Nephron (organoid): ENCODE measurements around the gene MPP3.

ENCODE experiments used
- H3K27ac Mint-ChIP-seq, 3 experiments: 2 replicates each; pipeline ENCODE4 v1.8.0; 2020; ENCODE audit warnings: mixed read lengths in 3 of 3, mild to moderate bottlenecking in 2 of 3, moderate library complexity in 1 of 3
- H3K27me3 Mint-ChIP-seq: 2 replicates; pipeline ENCODE4 v1.8.0; 2021; ENCODE audit warnings: low read depth, mild to moderate bottlenecking, moderate library complexity, mixed read lengths
- H3K36me3 Mint-ChIP-seq: 2 replicates; pipeline ENCODE4 v1.8.0; 2020; ENCODE audit warnings: low read depth, mixed read lengths
- H3K4me1 Mint-ChIP-seq: 2 replicates; pipeline ENCODE4 v1.8.0; 2020; ENCODE audit warnings: mixed read lengths
- H3K4me3 Mint-ChIP-seq, 3 experiments: 2 replicates each; pipeline ENCODE4 v1.8.0; 2020; ENCODE audit warnings: mild to moderate bottlenecking in 3 of 3, mixed read lengths in 3 of 3, moderate library complexity in 2 of 3
- H3K9me3 Mint-ChIP-seq: 2 replicates; pipeline ENCODE4 v1.8.0; 2020; ENCODE audit warnings: mixed read lengths
- TF ChIP-seq, protein P1 (sequence below), 3 experiments: fragments of 200-600 bp; sonication (generic); IDR thresholded peaks; one replicate each; pipeline ENCODE4 v1.5.0; 2021; ENCODE audit warnings: antibody characterized with exemption in 3 of 3; ENCODE audit not compliant: unreplicated experiment in 3 of 3

MPP3 gene

DNA sequence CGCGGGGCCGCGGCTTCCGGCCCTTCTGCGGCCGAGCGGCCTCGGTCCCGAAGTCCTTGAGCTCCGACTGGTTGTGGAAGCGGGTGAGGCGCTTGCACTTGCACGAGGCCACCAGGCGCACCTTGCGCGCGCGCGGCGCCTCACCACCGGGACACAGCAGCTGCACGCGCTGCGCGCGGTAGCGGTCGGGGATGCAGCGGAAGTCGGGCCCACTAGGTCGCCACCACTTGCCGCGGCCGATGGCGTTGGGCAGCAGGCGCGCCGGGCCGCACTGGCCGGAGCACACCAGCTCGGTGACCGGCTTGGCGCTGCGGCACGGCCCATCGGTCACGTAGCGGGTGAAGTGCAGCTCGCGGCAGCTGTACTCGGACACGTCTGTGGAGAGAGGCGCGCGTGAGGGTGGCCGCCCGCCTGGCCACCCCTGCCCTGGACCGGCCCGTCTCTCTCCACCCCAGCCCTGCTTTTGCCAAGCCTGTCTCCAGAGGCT, 77.5 kb downstream of the MPP3 start:
- peaks cover 29% of the 10 kb centered on the region for H3K4me1 Mint-ChIP-seq
- no peak overlapping the region for H3K27ac Mint-ChIP-seq
- TF ChIP-seq, protein P1, sequence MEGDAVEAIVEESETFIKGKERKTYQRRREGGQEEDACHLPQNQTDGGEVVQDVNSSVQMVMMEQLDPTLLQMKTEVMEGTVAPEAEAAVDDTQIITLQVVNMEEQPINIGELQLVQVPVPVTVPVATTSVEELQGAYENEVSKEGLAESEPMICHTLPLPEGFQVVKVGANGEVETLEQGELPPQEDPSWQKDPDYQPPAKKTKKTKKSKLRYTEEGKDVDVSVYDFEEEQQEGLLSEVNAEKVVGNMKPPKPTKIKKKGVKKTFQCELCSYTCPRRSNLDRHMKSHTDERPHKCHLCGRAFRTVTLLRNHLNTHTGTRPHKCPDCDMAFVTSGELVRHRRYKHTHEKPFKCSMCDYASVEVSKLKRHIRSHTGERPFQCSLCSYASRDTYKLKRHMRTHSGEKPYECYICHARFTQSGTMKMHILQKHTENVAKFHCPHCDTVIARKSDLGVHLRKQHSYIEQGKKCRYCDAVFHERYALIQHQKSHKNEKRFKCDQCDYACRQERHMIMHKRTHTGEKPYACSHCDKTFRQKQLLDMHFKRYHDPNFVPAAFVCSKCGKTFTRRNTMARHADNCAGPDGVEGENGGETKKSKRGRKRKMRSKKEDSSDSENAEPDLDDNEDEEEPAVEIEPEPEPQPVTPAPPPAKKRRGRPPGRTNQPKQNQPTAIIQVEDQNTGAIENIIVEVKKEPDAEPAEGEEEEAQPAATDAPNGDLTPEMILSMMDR (IDR thresholded peaks at IDR 0.05; ENCODE audit: unreplicated experiment in 3 of 3) = no peak
- H3K27me3 Mint-ChIP-seq = peaks cover 76% of the 10 kb centered on the region
- H3K9me3 Mint-ChIP-seq = no peaks in the 10 kb centered on the region
- peak overlapping the region; percentile 74 to 83 (median 79) for H3K4me3 Mint-ChIP-seq
- H3K36me3 Mint-ChIP-seq = peaks cover 3% of the 10 kb centered on the region

- H3K9me3 Mint-ChIP-seq = no peaks in the 10 kb centered on the region
- no peak overlapping the region for H3K27ac Mint-ChIP-seq
- TF ChIP-seq, protein P1 (IDR thresholded peaks at IDR 0.05; ENCODE audit: unreplicated experiment in 3 of 3) = no peak
- H3K4me1 Mint-ChIP-seq = peaks cover 24% of the 10 kb centered on the region
- peaks cover 3% of the 10 kb centered on the region for H3K36me3 Mint-ChIP-seq
- peaks cover 71% of the 10 kb centered on the region for H3K27me3 Mint-ChIP-seq
- H3K4me3 Mint-ChIP-seq = no peak overlapping the region
These were observed 78.0 kb downstream of the MPP3 start for GRCh38 chr17:43754947-43755346.

DNA sequence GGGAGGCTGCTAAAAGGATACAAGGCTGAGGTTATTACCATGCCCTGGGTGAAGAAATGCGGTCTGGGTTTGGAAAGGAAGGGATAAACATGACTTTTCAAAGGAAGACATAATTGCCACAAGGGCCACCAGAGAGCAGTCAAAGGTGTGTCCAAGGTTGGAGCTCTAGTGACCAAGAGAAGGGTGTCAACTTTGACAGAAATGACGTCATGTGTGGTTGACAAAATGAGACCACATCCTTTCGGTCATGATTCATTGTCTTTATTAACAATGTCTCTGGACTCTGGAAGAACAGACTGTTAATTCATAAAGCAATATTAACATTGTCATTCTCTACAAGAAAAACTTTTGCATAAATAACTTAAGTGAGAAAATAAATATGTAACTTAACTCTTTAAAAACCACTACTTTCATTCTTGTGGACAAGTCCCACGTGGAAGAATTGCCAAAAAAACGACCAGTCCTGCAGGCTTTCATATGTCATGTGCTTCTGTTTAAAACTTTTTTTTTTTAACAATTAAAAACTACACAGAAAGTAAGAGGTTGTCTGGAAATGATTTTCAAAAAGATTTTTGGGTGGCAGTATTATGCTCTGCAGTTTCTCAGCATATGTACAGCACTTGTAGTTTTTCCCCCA, 79.3 kb downstream of the MPP3 start:
- H3K36me3 Mint-ChIP-seq = peaks cover 3% of the 10 kb centered on the region
- TF ChIP-seq, protein P1 (IDR thresholded peaks at IDR 0.05; ENCODE audit: unreplicated experiment in 3 of 3) = no peak
- H3K4me1 Mint-ChIP-seq = peaks cover 21% of the 10 kb centered on the region
- H3K4me3 Mint-ChIP-seq = peak overlapping the region in 2 of 3 experiments; percentile 19 to 43
- H3K27me3 Mint-ChIP-seq = peaks cover 67% of the 10 kb centered on the region
- H3K9me3 Mint-ChIP-seq = no peaks in the 10 kb centered on the region
- H3K27ac Mint-ChIP-seq = no peak overlapping the region
